Ureter (tissue), 1 donor: ENCODE data around the gene VEGFC. TPM values are rescaled to one million over a fixed set of nuclear protein-coding genes. Genes with fewer than 3 reads are reported as not detected.

Source experiments
- DNase-seq: peaks from one replicate; pipeline ENCODE4 v3.0.0-alpha.2; 2020; ENCODE audit warnings: low spot score
- total RNA-seq: library from RNA; stranded (reverse); gene quantifications from one replicate; pipeline ENCODE4 v1.2.4, GENCODE V29; 2023
- donor health status: DM: yes; HTN: yes; CAD: no.

VEGFC gene
- total RNA-seq, result 13.7 TPM

GRCh38 chr4:176792326-176793059, at the start of gene VEGFC:
Gene VEGFC, minus strand, starts transcription at chr4:176792922. Its CDS starts 611 bp downstream, at chr4:176792311.
- DNase-seq, result peak; percentile 59

GRCh38 chr4:176841711-176842112, 49.0 kb upstream of the VEGFC start:
- no peak for DNase-seq

- DNase-seq, result no peak
Observed at GRCh38 chr4:176840166-176840565, 47.4 kb upstream of the VEGFC start.

- DNase-seq, result no peak
Observed at GRCh38 chr4:176839656-176840055, 46.9 kb upstream of the VEGFC start.

GRCh38 chr4:176838601-176839433, 46.1 kb upstream of the VEGFC start:
- no peak for DNase-seq

GRCh38 chr4:176837169-176837895, 44.6 kb upstream of the VEGFC start:
- DNase-seq, result no peak

GRCh38 chr4:176834531-176834930, 41.8 kb upstream of the VEGFC start:
- DNase-seq, result no peak

GRCh38 chr4:176833400-176834175, 40.9 kb upstream of the VEGFC start:
- DNase-seq, result no peak

- no peak for DNase-seq
Observed at GRCh38 chr4:176830971-176831370, 38.2 kb upstream of the VEGFC start.

- no peak for DNase-seq
Observed at GRCh38 chr4:176825586-176825985, 32.9 kb upstream of the VEGFC start.

- no peak for DNase-seq
Observed at GRCh38 chr4:176824645-176825366, 32.1 kb upstream of the VEGFC start.

- DNase-seq, result no peak
Observed at GRCh38 chr4:176818531-176818930, 25.8 kb upstream of the VEGFC start.

- DNase-seq, result no peak
Observed at GRCh38 chr4:176817204-176817603, 24.5 kb upstream of the VEGFC start.

GRCh38 chr4:176814770-176815169, 22.0 kb upstream of the VEGFC start:
- no peak for DNase-seq

- no peak for DNase-seq
Observed at GRCh38 chr4:176810481-176811249, 17.9 kb upstream of the VEGFC start.

- DNase-seq, result no peak
Observed at GRCh38 chr4:176806778-176807375, 14.2 kb upstream of the VEGFC start.

- no peak for DNase-seq
Observed at GRCh38 chr4:176805155-176805554, 12.4 kb upstream of the VEGFC start.

GRCh38 chr4:176800891-176801534, 8.3 kb upstream of the VEGFC start:
- DNase-seq, result no peak

- DNase-seq, result no peak
Observed at GRCh38 chr4:176799653-176800052, 6.9 kb upstream of the VEGFC start.
